ENCODE results near the gene ATP8A2.
"Not testable (repeated sequence)": the region's sequence is repeated elsewhere in the genome, so short reads cannot be mapped to it uniquely, and the experiment has no call there.

Gene ATP8A2

GRCh38 chr13:26053418-26053980, 681.7 kb downstream of the ATP8A2 start:
- CTCF ChIA-PET = interaction anchor here (1.4 kb wide), 1 partner anchor 8 kb away, joined by 6 read pairs; no protein-coding TSS in a partner anchor
- Mint-ChIP-seq H3K9me3 (no peaks in the 10 kb centered on the region), H3K27ac (no peak overlapping the region), H3K36me3 (no peaks in the 10 kb centered on the region), H3K4me1 (peaks cover 42% of the 10 kb centered on the region), H3K4me3 (no peak overlapping the region), H3K27me3 (peaks cover 63% of the 10 kb centered on the region)
- no peak for DNase-seq

GRCh38 chr13:26054896-26055295, 683.1 kb downstream of the ATP8A2 start:
- Mint-ChIP-seq H3K36me3 (no peaks in the 10 kb centered on the region), H3K9me3 (no peaks in the 10 kb centered on the region), H3K27ac (no peak overlapping the region), H3K4me1 (peaks cover 37% of the 10 kb centered on the region), H3K27me3 (peaks cover 53% of the 10 kb centered on the region), H3K4me3 (no peak overlapping the region)
- CTCF ChIA-PET = no interaction called here
- no peak for DNase-seq

- Mint-ChIP-seq H3K27me3 (peaks cover 19% of the 10 kb centered on the region), H3K27ac (no peak overlapping the region), H3K4me3 (no peak overlapping the region), H3K36me3 (no peaks in the 10 kb centered on the region), H3K4me1 (peaks cover 23% of the 10 kb centered on the region), H3K9me3 (no peaks in the 10 kb centered on the region)
- no peak for DNase-seq
- CTCF ChIA-PET = interaction anchor here (1.2 kb wide), 1 partner anchor 229 kb away, joined by 3 read pairs; no protein-coding TSS in a partner anchor
These were observed 686.9 kb downstream of the ATP8A2 start for GRCh38 chr13:26058704-26059103.

- no peak overlapping the region for H3K4me3 Mint-ChIP-seq
- H3K36me3 Mint-ChIP-seq = no peaks in the 10 kb centered on the region
- DNase-seq = no peak
- peaks cover 17% of the 10 kb centered on the region for H3K4me1 Mint-ChIP-seq
- CTCF ChIA-PET = interaction anchor here (0.9 to 1.2 kb wide), 2 partner anchors 231 to 478 kb away, joined by 3 read pairs; no protein-coding TSS in a partner anchor
- no peaks in the 10 kb centered on the region for H3K9me3 Mint-ChIP-seq
- H3K27ac Mint-ChIP-seq = no peak overlapping the region
- peaks cover 23% of the 10 kb centered on the region for H3K27me3 Mint-ChIP-seq
These were observed 688.6 kb downstream of the ATP8A2 start for GRCh38 chr13:26060357-26060756.

GRCh38 chr13:26061256-26061655, 689.5 kb downstream of the ATP8A2 start:
- no peak overlapping the region for H3K27ac Mint-ChIP-seq
- peaks cover 23% of the 10 kb centered on the region for H3K27me3 Mint-ChIP-seq
- H3K4me3 Mint-ChIP-seq = no peak overlapping the region
- H3K9me3 Mint-ChIP-seq = no peaks in the 10 kb centered on the region
- H3K4me1 Mint-ChIP-seq = peaks cover 14% of the 10 kb centered on the region
- no peaks in the 10 kb centered on the region for H3K36me3 Mint-ChIP-seq
- DNase-seq = no peak
- CTCF ChIA-PET = interaction anchor here (0.9 to 3.7 kb wide), 5 partner anchors 8 to 487 kb away, joined by 3 to 29 read pairs (median 6); no protein-coding TSS in a partner anchor

GRCh38 chr13:26061947-26062346, 690.2 kb downstream of the ATP8A2 start:
- Mint-ChIP-seq H3K27me3 (peaks cover 18% of the 10 kb centered on the region), H3K27ac (no peak overlapping the region), H3K36me3 (no peaks in the 10 kb centered on the region), H3K9me3 (no peaks in the 10 kb centered on the region), H3K4me3 (no peak overlapping the region), H3K4me1 (peaks cover 13% of the 10 kb centered on the region)
- CTCF ChIA-PET = interaction anchor here (0.9 to 3.7 kb wide), 6 partner anchors 9 to 488 kb away, joined by 3 to 29 read pairs (median 5); no protein-coding TSS in a partner anchor
- DNase-seq = no peak

GRCh38 chr13:26062853-26063444, 691.2 kb downstream of the ATP8A2 start:
- Mint-ChIP-seq H3K4me1 (peaks cover 13% of the 10 kb centered on the region), H3K9me3 (no peaks in the 10 kb centered on the region), H3K4me3 (no peak overlapping the region), H3K27me3 (peaks cover 15% of the 10 kb centered on the region), H3K36me3 (no peaks in the 10 kb centered on the region), H3K27ac (no peak overlapping the region)
- DNase-seq = peak; percentile 68
- CTCF ChIA-PET = interaction anchor here (0.9 to 3.7 kb wide), 10 partner anchors 180 to 490 kb away, joined by 3 to 29 read pairs (median 3); no protein-coding TSS in a partner anchor

GRCh38 chr13:26066492-26066891, 694.7 kb downstream of the ATP8A2 start:
- peaks cover 26% of the 10 kb centered on the region for H3K27me3 Mint-ChIP-seq
- CTCF ChIA-PET = interaction anchor here (0.6 to 1.1 kb wide), 2 partner anchors 235 to 237 kb away, joined by 3 read pairs; no protein-coding TSS in a partner anchor
- not testable (repeated sequence) for H3K4me1 Mint-ChIP-seq, H3K9me3 Mint-ChIP-seq, H3K27ac Mint-ChIP-seq, H3K36me3 Mint-ChIP-seq, DNase-seq, H3K4me3 Mint-ChIP-seq

GRCh38 chr13:26067601-26068000, 695.8 kb downstream of the ATP8A2 start:
- CTCF ChIA-PET = interaction anchor here (1.0 to 1.8 kb wide), 2 partner anchors 238 to 493 kb away, joined by 3 to 6 read pairs; no protein-coding TSS in a partner anchor
- no peak overlapping the region for H3K4me3 Mint-ChIP-seq
- H3K9me3 Mint-ChIP-seq = no peaks in the 10 kb centered on the region
- H3K4me1 Mint-ChIP-seq = peaks cover 4% of the 10 kb centered on the region
- no peak for DNase-seq
- H3K27ac Mint-ChIP-seq = no peak overlapping the region
- H3K36me3 Mint-ChIP-seq = no peaks in the 10 kb centered on the region
- H3K27me3 Mint-ChIP-seq = peaks cover 29% of the 10 kb centered on the region

GRCh38 chr13:26068372-26068771, 696.6 kb downstream of the ATP8A2 start:
- H3K27ac Mint-ChIP-seq, H3K9me3 Mint-ChIP-seq, H3K4me3 Mint-ChIP-seq, DNase-seq, H3K36me3 Mint-ChIP-seq, H3K4me1 Mint-ChIP-seq: not testable (repeated sequence)
- peaks cover 32% of the 10 kb centered on the region for H3K27me3 Mint-ChIP-seq
- CTCF ChIA-PET = interaction anchor here (0.6 to 1.8 kb wide), 2 partner anchors 239 to 494 kb away, joined by 3 to 6 read pairs; no protein-coding TSS in a partner anchor

- H3K27ac Mint-ChIP-seq, H3K4me1 Mint-ChIP-seq, H3K4me3 Mint-ChIP-seq, H3K36me3 Mint-ChIP-seq, H3K9me3 Mint-ChIP-seq, DNase-seq: not testable (repeated sequence)
- peaks cover 35% of the 10 kb centered on the region for H3K27me3 Mint-ChIP-seq
- CTCF ChIA-PET = interaction anchor here (1.2 to 2.7 kb wide), 4 partner anchors 27 to 498 kb away, joined by 3 to 13 read pairs (median 3); no protein-coding TSS in a partner anchor
These were observed 697.9 kb downstream of the ATP8A2 start for GRCh38 chr13:26069642-26070041.

- H3K4me1 Mint-ChIP-seq = peaks cover 5% of the 10 kb centered on the region
- CTCF ChIA-PET = interaction anchor here (1.2 to 3.1 kb wide), 5 partner anchors 98 to 563 kb away, joined by 3 to 20 read pairs (median 4); no protein-coding TSS in a partner anchor
These were observed 699.9 kb downstream of the ATP8A2 start for GRCh38 chr13:26071691-26072090.

GRCh38 chr13:26072335-26072734, 700.6 kb downstream of the ATP8A2 start:
- not testable (repeated sequence) for DNase-seq, H3K9me3 Mint-ChIP-seq, H3K4me3 Mint-ChIP-seq, H3K36me3 Mint-ChIP-seq, H3K27ac Mint-ChIP-seq, H3K4me1 Mint-ChIP-seq
- CTCF ChIA-PET = interaction anchor here (0.7 to 3.1 kb wide), 4 partner anchors 200 to 563 kb away, joined by 3 to 20 read pairs (median 4); no protein-coding TSS in a partner anchor
- peaks cover 58% of the 10 kb centered on the region for H3K27me3 Mint-ChIP-seq

More at GRCh38 chr13:26071691-26072090, 699.9 kb downstream of the ATP8A2 start:
- Mint-ChIP-seq H3K27ac (no peak overlapping the region), H3K27me3 (peaks cover 52% of the 10 kb centered on the region), H3K4me3 (no peak overlapping the region), H3K9me3 (no peaks in the 10 kb centered on the region), H3K36me3 (no peaks in the 10 kb centered on the region)
- DNase-seq = no peak

GRCh38 chr13:26074706-26075105, 702.9 kb downstream of the ATP8A2 start:
- Mint-ChIP-seq H3K9me3 (no peaks in the 10 kb centered on the region), H3K4me3 (no peak overlapping the region), H3K4me1 (peaks cover 5% of the 10 kb centered on the region), H3K36me3 (no peaks in the 10 kb centered on the region), H3K27ac (no peak overlapping the region), H3K27me3 (peaks cover 46% of the 10 kb centered on the region)
- CTCF ChIA-PET = no interaction called here
- DNase-seq = no peak

Measured in activated naive CD4-positive, alpha-beta T cell treated with anti-CD3 and anti-CD28 coated beads, Interleukin-2, amount 10 ng/mL, durations not matched to agents 7 days and 5 days (primary cell).